ENCODE results near the gene PPAT.
"Not testable (repeated sequence)": the region's sequence is repeated elsewhere in the genome, so short reads cannot be mapped to it uniquely, and the experiment has no call there.

PPAT gene

DNA sequence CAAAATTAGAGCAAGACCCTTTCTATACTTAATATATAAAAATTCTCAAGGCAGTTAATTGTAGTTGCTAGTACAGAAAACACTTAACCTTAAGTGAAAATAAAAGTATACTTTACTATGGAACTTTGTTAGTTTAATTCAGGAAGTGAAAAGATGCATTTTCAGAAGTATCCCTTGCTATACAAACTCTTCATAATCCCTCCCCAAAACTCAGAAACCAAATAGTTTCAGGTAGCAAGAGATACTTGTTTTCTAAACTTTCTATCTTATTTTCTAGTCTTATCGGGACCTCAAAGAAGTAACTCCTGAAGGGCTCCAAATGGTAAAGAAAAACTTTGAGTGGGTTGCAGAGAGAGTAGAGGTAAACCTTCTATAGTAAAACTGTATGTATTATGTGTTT, 14.9 kb upstream of the PPAT start:
- peaks cover 88% of the 10 kb centered on the region for H3K36me3 Mint-ChIP-seq (ENCODE audit: low read depth)
- no peaks in the 10 kb centered on the region for H3K9me3 Mint-ChIP-seq
- H3K4me1 Mint-ChIP-seq: peaks cover 5% of the 10 kb centered on the region
- no peak overlapping the region for H3K4me3 Mint-ChIP-seq
- ATAC-seq (no peak), DNase-seq (no peak)
- H3K27me3 Mint-ChIP-seq: no peaks in the 10 kb centered on the region
- H3K27ac Mint-ChIP-seq: no peak overlapping the region

DNA sequence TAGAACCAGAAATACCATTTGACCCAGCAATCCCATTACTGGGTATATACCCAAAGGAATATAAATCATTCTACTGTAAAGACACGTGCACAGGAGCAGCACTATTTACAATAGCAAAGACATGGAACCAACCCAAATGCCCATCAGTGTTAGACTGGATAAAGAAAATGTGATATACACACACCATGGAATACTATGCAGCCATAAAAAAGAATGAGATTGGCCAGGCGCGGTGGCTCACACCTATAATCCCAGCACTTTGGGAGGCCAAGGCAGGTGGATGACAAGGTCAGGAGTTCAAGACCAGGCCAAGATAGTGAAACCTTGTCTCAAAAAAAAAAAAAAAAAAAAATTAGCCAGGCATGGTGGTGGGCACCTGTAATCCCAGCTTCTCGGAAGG, 14.1 kb upstream of the PPAT start:
- Mint-ChIP-seq H3K4me1 (peaks cover 11% of the 10 kb centered on the region), H3K36me3 (ENCODE audit: low read depth) (peaks cover 88% of the 10 kb centered on the region)
- not testable (repeated sequence) for H3K27me3 Mint-ChIP-seq, ATAC-seq, H3K9me3 Mint-ChIP-seq, H3K4me3 Mint-ChIP-seq, DNase-seq, H3K27ac Mint-ChIP-seq

DNA sequence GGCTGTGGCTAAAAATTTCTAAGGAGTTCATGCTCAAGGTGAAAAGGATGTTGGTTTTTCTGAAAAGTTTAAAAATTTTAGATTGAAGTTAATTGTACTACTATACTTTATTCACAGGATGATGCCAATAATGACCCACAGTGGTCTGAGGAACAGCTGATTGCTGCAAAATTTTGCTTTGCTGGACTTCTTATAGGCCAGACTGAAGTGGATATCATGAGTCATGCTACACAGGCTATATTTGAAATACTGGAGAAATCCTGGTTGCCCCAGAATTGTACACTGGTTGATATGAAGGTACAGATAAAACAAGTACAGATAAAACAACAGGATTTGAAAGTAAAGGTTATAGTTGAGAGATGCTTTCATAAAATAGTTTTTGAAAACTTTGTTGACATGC, 12.9 kb upstream of the PPAT start:
- no peak overlapping the region for H3K27ac Mint-ChIP-seq
- ATAC-seq: no peak

DNA sequence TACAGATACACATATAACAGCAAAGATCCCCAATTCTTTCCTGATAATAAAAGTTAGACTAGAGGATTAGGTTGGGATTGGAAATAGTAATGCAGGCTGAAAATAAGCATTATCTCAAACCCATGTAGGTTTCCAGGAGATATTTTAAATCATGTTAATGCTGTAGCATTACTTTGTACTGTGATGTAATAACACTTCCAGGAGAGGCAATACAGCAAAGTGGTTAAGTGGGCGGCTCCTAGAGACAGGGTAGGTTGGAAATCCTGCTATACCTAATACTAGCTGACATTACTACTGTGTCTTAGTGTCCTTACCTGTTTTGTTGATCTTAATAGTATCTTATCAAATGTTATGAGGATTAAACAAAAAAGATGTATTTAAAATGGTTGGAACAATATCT, 10.3 kb upstream of the PPAT start:
- DNase-seq: no peak
- no peak for ATAC-seq
- H3K36me3 Mint-ChIP-seq (ENCODE audit: low read depth): peaks cover 86% of the 10 kb centered on the region
- peaks cover 31% of the 10 kb centered on the region for H3K4me1 Mint-ChIP-seq
- no peaks in the 10 kb centered on the region for H3K9me3 Mint-ChIP-seq
- no peak overlapping the region for H3K27ac Mint-ChIP-seq
- H3K4me3 Mint-ChIP-seq: no peak overlapping the region
- H3K27me3 Mint-ChIP-seq: no peaks in the 10 kb centered on the region

More for the DNA sequence above, 12.9 kb upstream of the PPAT start:
- Mint-ChIP-seq H3K9me3 (no peaks in the 10 kb centered on the region), H3K36me3 (ENCODE audit: low read depth) (peaks cover 86% of the 10 kb centered on the region), H3K4me3 (no peak overlapping the region), H3K27me3 (no peaks in the 10 kb centered on the region), H3K4me1 (peaks cover 20% of the 10 kb centered on the region)
- no peak for DNase-seq

DNA sequence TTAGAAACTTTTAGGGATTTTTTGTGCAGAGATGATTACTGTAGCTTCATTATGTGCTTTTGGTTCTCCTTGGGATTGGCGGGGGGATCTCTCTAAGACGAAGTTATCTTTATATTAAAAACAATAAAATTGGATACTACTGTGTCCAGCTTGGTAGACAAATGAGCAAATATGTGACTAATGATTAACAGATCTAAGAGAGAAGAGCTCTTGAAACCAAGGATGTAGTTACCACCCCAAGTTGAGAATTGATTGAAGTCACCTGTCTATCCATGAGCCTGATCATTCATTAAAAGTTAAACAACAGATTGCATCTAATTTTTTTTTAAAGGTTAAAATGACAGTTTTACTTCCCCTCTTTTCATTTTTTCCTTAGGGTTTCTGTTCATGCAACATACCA, 9.3 kb upstream of the PPAT start:
- Mint-ChIP-seq H3K4me1 (peaks cover 41% of the 10 kb centered on the region), H3K36me3 (ENCODE audit: low read depth) (peaks cover 85% of the 10 kb centered on the region), H3K27me3 (no peaks in the 10 kb centered on the region), H3K4me3 (no peak overlapping the region), H3K27ac (peak overlapping the region; percentile 27), H3K9me3 (no peaks in the 10 kb centered on the region)
- DNase-seq: no peak
- ATAC-seq: no peak

DNA sequence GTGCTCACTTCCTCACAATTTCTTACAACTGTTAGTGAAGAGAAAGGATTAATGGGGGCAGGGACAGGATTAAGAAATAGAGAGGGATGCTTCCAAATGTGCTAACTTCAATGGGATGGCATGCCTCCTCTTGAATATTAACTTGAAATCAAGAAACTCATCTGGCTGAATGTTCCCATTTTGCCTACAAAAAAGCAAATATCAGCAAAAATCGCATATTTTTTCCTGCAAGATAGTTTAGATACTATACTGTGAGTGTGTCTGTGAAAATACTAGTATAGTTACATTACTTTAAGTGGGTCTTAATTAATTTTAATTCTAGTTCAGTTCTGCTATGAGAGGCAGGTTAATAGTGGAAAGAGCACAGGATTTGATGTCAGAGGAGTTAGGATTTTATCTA, 5.6 kb upstream of the PPAT start:
- H3K27ac Mint-ChIP-seq: no peak overlapping the region
- peak overlapping the region; percentile 98 for H3K4me3 Mint-ChIP-seq
- ATAC-seq (no peak), DNase-seq (no peak)
- peaks cover 56% of the 10 kb centered on the region for H3K4me1 Mint-ChIP-seq
- peaks cover 73% of the 10 kb centered on the region for H3K36me3 Mint-ChIP-seq (ENCODE audit: low read depth)
- no peaks in the 10 kb centered on the region for H3K27me3 Mint-ChIP-seq
- no peaks in the 10 kb centered on the region for H3K9me3 Mint-ChIP-seq

DNA sequence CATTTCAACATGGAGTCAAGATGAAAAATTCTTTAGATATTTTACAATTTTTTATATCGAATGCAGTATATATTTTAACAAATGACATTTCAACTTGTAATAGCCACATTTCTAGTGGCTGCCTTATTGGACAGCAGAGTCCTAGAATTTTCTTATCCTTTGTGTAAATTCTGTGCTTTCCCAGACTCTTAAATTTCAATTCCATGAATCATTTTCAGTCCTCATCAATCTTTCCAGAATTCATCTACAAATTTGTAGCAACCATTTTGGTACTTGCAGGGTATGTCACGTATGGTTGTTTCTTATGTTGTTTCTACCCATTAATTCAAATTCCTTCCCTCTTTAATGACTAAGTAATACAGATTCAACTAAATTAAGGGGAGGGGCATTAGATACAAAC, 3.4 kb upstream of the PPAT start:
- H3K9me3 Mint-ChIP-seq: no peaks in the 10 kb centered on the region
- DNase-seq: no peak
- H3K27me3 Mint-ChIP-seq: no peaks in the 10 kb centered on the region
- H3K27ac Mint-ChIP-seq: no peak overlapping the region
- peak overlapping the region; percentile 98 for H3K4me3 Mint-ChIP-seq
- no peak for ATAC-seq
- H3K4me1 Mint-ChIP-seq: peaks cover 51% of the 10 kb centered on the region
- peaks cover 64% of the 10 kb centered on the region for H3K36me3 Mint-ChIP-seq (ENCODE audit: low read depth)

DNA sequence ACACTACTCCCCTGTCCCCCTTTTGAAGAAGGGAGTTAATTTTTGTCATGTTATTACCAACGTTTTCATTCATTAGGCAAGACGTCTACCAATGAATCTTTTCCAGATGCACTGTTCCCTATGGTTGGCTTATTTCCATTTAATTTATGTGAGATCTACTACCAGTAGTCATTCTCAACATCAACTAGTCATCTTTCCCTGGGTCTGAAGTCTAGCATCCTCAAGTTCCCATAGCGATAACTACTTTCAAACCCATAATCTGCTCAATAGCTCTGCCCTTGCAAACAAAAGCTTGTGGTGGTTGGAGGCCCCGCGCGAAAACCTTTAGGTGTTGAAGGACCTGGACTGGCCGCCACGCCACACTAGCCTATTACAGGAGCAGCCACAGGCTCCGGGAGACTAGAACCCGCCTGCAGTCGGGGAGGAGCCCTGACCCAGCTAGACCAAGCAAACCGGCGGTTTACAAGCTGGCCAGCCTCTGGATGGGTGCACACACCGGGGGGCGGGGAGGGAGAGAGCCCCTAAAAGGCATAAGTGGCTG, 746 bp downstream of the PPAT start:
- H3K4me1 Mint-ChIP-seq: peaks cover 56% of the 10 kb centered on the region
- no peaks in the 10 kb centered on the region for H3K9me3 Mint-ChIP-seq
- no peaks in the 10 kb centered on the region for H3K27me3 Mint-ChIP-seq
- H3K4me3 Mint-ChIP-seq: peak overlapping the region; percentile 98
- ATAC-seq (peak; percentile 4), DNase-seq (peak; percentile 53)
- peak overlapping the region; percentile 99 for H3K27ac Mint-ChIP-seq
- H3K36me3 Mint-ChIP-seq (ENCODE audit: low read depth): peaks cover 47% of the 10 kb centered on the region

DNA sequence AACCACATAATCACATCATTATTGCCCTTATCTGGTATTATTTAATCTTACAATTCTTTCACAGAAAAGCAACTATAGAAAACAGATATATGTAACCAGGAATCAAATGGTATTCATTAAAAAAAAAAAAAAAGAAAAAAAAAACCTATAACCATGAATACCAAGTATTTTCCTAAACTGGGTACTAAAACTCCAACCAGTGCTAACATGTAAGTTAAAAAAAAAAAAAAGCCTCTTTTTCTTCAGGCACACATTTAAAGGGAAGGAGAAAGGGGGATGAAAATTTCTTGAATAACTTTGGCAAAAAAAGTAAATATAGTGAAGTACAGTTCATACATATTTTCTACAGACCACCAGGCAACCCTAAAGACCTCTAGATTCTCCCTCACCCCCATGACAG, 2.1 kb downstream of the PPAT start:
- ATAC-seq (no peak), DNase-seq (no peak)
- H3K27me3 Mint-ChIP-seq: no peaks in the 10 kb centered on the region
- H3K27ac Mint-ChIP-seq: no peak overlapping the region
- no peaks in the 10 kb centered on the region for H3K9me3 Mint-ChIP-seq
- H3K4me1 Mint-ChIP-seq: peaks cover 56% of the 10 kb centered on the region
- H3K4me3 Mint-ChIP-seq: peak overlapping the region; percentile 98
- peaks cover 41% of the 10 kb centered on the region for H3K36me3 Mint-ChIP-seq (ENCODE audit: low read depth)

DNA sequence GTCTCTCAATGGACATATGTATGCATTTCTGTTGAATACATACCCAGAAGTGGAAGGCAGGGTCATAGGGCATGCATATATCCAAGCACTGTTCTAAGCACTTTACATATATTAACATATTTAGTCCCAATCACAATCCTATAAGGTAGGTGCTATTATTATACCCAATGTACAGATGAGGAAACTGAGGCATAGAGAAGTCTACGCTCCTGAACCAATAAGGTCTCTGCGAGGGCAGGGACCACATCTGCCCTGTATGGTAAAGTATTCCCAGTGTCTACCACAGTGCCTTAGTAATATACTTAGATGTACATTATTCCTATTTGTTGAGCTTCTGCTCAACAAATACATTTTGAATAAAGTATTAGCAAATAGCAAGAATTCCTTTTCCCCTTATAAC, 5.2 kb downstream of the PPAT start:
- no peak overlapping the region for H3K27ac Mint-ChIP-seq
- DNase-seq: no peak
- H3K9me3 Mint-ChIP-seq: no peaks in the 10 kb centered on the region
- H3K27me3 Mint-ChIP-seq: no peaks in the 10 kb centered on the region
- peaks cover 70% of the 10 kb centered on the region for H3K4me1 Mint-ChIP-seq
- no peak overlapping the region for H3K4me3 Mint-ChIP-seq
- ATAC-seq: no peak
- peaks cover 36% of the 10 kb centered on the region for H3K36me3 Mint-ChIP-seq (ENCODE audit: low read depth)

DNA sequence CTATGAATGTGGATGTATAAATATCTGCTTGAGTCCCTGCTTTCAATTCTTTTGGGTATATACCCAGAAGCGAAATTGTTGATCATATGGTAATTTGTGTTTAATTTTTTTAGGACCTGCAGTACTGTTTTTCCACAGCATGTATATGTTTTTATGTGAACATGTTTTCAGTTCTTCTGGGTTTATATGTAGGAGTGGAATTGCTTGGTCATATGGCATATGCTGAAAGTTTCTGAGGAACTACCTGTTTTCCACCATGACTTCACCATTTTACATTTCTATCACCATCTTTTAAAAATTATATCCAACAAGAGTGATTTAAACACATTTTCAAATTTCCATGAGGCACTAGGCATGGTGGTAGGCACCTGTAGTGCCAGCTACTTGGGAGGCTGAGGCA, 8.2 kb downstream of the PPAT start:
- no peak overlapping the region for H3K4me3 Mint-ChIP-seq
- H3K27ac Mint-ChIP-seq: no peak overlapping the region
- ATAC-seq: no peak
- H3K4me1 Mint-ChIP-seq: peaks cover 54% of the 10 kb centered on the region
- peaks cover 24% of the 10 kb centered on the region for H3K36me3 Mint-ChIP-seq (ENCODE audit: low read depth)
- no peaks in the 10 kb centered on the region for H3K9me3 Mint-ChIP-seq
- no peaks in the 10 kb centered on the region for H3K27me3 Mint-ChIP-seq
- no peak for DNase-seq

DNA sequence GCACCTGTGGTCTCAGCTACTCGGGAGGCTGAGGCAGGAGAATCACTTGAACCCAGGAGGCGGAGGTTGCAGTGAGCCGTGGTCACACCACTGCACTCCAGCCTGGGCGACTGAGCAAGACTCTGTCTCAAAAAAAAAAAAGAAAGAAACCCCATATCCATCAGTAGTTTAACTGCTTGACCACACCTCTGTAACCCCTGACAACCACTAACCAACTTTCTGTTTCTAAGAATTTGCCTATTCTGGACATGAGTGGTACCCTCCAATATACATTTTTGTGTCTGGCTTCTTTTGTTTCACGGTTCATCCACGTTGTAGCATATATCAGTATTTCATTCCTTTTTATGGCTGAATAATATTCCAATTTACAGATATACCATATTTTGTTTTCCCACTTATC, 9.1 kb downstream of the PPAT start:
- Mint-ChIP-seq H3K4me3 (no peak overlapping the region), H3K27ac (no peak overlapping the region), H3K36me3 (ENCODE audit: low read depth) (peaks cover 16% of the 10 kb centered on the region), H3K4me1 (peaks cover 45% of the 10 kb centered on the region), H3K27me3 (no peaks in the 10 kb centered on the region), H3K9me3 (no peaks in the 10 kb centered on the region)
- ATAC-seq (no peak), DNase-seq (no peak)

DNA sequence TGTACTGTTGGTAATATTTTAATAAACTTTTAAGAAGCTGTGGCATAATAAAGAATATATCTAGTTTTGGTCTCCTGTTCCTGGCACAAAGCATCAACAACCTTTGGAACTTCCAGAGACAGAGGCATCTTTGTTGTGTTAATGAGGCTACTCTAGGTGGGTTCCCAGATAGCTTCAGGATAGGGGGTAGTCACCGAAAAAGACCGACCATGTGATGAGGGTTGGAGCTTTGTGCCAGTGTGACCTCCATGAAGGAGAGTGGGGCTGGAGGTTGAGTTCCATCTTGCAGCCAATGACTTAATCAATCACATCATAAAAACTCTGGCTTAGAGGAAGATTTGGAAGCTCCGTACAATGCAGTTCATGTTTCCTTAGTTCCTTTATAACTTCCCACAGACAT, 9.9 kb downstream of the PPAT start:
- no peak overlapping the region for H3K4me3 Mint-ChIP-seq
- DNase-seq: no peak
- no peak for ATAC-seq
- no peak overlapping the region for H3K27ac Mint-ChIP-seq
- H3K9me3 Mint-ChIP-seq: no peaks in the 10 kb centered on the region
- H3K27me3 Mint-ChIP-seq: no peaks in the 10 kb centered on the region
- H3K36me3 Mint-ChIP-seq (ENCODE audit: low read depth): peaks cover 12% of the 10 kb centered on the region
- peaks cover 40% of the 10 kb centered on the region for H3K4me1 Mint-ChIP-seq

DNA sequence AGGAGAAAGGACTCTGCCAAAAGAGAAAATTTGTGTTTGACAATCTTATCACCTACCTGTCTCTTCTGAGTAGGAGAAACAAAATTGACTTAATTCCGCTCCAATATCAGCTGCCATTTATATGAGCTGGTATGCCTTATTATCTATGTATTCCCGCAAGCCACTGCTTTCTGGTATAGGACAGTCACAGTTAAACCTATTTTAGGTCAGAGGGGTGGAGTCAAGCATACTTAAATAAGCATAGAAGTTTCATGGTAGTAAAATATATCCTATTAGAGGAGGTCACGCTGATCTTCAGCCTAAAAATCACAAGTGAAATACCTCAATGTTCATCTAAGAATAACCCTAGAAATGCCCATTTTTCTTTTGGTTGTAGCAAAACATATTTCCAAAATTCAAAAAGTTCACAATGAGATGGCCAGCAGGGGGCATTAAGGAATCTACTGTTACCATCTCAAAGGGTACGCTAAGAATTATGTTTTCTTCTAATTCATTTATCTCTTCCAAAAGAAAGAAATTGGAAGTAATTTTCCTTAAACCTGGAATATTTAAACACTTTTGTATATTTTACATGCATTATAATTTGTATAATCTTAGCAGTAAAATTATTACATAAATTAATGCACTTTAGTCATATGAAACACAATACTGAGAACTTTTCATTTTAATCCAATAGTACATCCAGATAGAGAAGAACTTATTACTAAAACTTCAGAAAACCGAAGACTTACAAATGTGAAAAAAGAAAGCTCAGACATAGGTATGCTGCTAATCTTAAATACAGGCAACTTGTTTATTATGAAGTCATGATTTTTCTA, 10.5 kb downstream of the PPAT start:
- Mint-ChIP-seq H3K4me1 (peaks cover 39% of the 10 kb centered on the region), H3K27ac (no peak overlapping the region), H3K9me3 (no peaks in the 10 kb centered on the region), H3K36me3 (ENCODE audit: low read depth) (peaks cover 12% of the 10 kb centered on the region), H3K27me3 (no peaks in the 10 kb centered on the region), H3K4me3 (no peak overlapping the region)
- DNase-seq (peak; percentile 25), ATAC-seq (no peak)

DNA sequence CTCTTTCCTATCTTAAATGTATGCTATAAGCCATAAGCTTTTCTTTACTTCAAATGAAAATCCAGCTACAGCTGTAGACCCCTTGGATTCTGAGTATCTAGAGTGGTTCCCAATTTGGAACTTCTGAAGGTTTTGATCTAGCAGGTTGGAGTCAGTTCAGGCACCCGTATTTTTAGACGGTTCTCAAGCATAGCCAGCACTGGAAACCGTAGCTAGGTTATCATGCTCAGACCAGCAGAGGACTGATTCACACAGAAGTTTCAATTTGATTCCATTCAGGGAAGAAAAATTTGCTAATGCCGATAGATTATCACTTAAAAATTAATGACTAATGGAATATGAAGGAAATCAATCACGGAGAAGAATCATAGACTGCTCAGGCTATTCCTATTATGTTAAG, 11.2 kb downstream of the PPAT start:
- Mint-ChIP-seq H3K4me1 (peaks cover 32% of the 10 kb centered on the region), H3K4me3 (no peak overlapping the region), H3K27ac (no peak overlapping the region), H3K9me3 (no peaks in the 10 kb centered on the region), H3K27me3 (no peaks in the 10 kb centered on the region), H3K36me3 (ENCODE audit: low read depth) (peaks cover 12% of the 10 kb centered on the region)
- no peak for DNase-seq
- ATAC-seq: no peak
